Mesenteric fat pad (tissue), 1 donor: ENCODE measurements around the gene ARNT2. TPM values are rescaled to one million over a fixed set of nuclear protein-coding genes. Genes with fewer than 3 reads are reported as not detected.

ENCODE experiments used
- DNase-seq: peaks from one replicate; pipeline ENCODE4 v3.0.0-alpha.2; 2020; ENCODE audit warnings: low spot score
- total RNA-seq: library from RNA; stranded (reverse); fragmentation: NEBNext Ultra II Directional; extraction: Animal tissue kit (Norgen Biotek cat#: 25700); gene quantifications from one replicate; pipeline ENCODE4 v1.2.1, GENCODE V29; 2021
- donor health status: DM: yes; HTN: yes; CAD: no.

ARNT2 gene
- total RNA-seq, 1 donor from 2014 or later: 1.8 TPM

DNA sequence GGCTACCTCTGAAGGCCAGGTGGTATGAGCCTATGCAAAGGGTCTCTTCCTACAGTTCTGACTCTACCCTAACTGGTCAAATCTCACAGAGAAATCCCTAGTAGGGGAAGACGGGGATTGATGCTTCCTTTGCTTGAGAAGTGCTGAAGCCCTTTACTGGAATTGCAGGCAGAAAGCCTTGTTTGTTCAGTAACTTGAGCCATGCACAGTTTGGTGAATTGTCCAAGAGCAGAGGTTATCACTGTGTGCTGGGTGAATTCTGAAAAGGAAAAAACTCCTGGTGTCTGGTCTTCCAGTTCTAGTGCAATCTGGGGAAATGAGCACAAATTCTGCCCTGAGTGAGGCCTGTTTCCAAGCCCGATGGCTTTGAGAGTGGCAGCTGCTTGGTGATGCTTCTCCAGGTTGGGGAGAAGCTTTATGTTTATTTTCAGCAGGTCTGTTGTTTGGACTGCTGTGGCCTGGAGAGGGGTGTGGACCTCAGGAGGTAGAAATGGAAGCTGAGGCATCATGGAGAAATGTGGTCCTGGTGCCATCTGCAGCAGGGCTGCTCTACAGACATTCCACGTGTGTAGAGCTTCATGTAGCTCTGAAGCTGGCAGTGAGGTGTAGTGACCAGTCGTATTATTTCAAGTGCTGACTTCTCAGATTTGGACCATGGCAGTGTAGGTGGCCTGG, 60.9 kb downstream of the ARNT2 start:
- no peak for DNase-seq

DNA sequence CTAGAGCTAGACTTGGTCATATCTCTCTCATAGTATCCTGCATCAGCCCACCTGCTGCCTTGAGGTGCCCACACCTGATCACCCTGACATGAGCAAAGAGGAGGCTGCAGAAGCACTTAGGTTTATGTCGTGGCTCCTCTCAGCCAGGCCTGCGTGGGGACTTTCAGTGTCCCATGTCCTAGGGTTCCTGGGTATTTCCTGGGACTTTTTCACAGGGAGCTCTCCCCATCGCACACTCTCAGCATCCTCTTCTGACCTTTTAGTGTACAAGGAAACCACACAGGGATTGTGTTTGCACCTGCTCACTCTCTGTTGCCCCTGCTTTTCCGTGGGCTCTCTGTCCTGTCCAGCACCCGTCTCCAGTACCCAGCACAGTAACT, 61.4 kb downstream of the ARNT2 start:
- no peak for DNase-seq

DNA sequence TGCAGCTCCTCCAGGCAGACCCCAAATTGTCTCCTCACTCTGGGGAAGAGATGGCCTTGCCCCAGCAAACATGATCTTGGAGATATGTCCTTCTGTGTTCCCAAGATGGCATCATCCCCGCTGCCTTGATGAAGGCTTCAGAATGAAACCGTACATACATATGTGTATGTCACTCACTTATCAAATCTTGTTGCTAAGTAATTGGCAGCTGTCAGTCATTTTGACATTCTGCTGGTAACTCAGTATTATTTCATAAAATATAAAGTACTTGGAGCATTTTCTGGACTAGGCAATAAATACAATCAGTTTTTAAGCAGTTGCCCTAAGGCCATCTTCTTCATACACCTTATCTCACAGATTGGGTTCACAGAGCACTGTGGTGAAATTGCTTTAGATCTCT, 62.4 kb downstream of the ARNT2 start:
- no peak for DNase-seq

- no peak for DNase-seq
Observed at GRCh38 chr15:80467311-80467714, 63.1 kb downstream of the ARNT2 start.

- DNase-seq: no peak
Observed at GRCh38 chr15:80468796-80469195, 64.6 kb downstream of the ARNT2 start.

DNA sequence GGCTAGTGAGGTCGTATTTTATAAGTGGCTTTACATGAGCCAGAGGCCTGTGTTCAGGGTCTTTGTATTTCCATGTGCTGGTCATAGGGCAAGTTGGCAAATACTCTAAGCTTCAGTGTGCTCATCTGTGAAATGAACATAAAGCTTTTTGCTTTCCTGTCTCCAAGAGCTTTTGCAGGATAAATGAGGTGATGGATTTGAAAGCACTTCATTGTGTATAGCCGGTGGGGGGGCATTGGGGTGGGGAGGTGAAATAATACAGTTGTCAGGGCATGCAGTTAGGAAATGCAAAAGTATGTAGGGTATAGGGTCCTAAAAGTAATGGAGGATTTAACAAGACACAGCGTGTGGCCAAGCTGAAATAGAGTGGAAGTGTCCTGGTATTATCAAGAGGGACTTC, 67.7 kb downstream of the ARNT2 start:
- DNase-seq: no peak

GRCh38 chr15:80473286-80474223, 69.4 kb downstream of the ARNT2 start:
- DNase-seq: no peak

DNA sequence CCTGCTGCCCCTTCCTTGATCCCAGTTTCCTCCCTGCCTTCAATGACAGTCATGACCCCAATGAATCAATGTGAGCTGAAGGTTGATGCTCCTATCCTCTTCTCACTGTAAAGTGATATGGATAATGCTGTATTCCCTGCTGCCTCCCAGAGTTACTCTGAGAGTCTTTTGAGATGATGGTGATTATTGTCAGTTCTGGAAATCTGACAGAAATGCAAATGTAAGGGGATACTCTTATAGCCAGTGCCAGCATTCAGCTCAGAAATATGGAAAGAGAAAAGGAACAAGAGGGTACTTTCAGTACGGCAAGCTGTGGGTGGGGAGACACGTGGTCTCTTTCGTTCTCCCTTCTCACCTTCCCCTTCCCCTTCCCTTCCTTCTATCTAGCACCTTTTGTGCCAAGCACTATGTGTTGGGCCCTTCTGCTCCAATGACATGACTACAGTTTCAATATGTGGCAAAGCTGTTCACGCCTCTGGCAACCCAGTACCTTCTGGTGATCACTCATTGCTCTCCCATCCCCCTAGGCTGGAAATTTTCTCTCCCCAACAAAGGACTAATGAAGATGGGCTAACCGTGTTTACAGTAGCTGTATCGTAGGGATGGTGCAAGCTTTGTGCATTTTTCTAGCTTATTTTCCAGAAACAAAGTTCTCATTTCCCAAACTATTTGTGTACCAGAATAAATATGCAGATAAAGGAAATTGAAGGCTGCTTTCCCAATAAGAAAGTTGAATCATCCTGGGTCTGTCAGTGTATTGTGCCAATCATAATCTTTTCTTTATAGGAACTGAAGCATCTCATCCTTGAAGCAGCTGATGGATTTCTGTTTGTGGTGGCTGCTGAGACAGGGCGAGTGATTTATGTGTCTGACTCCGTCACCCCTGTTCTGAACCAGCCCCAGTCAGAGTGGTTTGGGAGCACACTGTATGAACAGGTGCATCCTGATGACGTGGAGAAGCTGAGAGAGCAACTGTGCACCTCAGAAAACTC, 70.3 kb downstream of the ARNT2 start:
- no peak for DNase-seq

DNA sequence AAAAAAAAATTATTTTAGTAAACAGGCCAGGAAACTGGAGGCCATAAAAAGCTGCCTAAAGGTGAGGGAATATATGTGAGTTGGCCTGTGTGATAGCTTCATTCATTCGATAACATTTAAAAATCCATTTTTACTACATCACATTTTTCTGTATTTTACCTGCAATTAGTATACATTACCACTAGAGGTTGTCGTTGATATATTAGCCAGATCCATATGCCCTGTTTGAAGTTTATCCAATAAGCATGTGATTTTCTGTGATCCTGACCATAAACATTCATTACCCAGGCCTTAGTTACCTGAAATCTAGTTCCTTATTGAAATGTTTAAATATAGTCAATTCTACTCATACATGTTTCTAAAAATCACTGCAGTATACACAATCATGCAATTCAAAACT, 71.4 kb downstream of the ARNT2 start:
- no peak for DNase-seq

DNA sequence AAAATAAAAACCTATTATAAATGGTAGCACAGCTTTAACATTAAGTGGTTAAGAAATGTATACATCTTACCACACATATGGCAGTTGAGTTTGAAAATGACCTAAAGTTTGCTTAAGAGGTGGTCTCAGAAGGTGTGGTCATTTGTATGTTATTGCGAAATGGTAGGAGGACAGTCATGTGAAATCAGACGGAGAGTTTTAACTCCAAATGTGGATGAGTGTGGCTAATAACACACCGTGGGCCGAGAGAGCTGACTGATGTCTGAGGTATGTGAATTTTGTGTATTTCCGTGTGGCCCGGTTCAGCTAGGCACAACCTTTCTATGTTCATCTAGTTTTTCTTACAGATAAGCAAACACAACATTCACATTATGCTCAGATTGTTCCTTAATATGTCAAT, 71.9 kb downstream of the ARNT2 start:
- DNase-seq: no peak

DNA sequence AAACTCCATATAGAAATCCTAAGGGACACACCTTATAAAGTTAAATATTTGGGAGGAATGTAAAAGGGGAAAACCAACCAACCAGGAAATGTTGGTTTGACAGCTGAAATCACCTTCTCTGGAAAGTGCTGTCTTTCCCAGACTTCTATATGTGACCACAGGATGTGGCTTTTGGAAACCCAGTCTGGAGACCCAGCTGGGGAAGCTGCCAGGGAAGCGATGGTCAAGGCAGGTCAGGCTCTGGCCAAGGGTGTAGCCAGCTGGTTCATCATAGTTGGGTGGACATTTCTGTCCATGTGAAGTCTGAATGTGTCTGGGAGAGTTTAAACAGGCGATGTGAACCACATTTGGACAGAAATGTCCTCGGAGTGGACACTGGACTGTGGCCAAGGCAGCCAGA, 73.9 kb downstream of the ARNT2 start:
- DNase-seq: no peak

GRCh38 chr15:80479191-80479590, 75.0 kb downstream of the ARNT2 start:
- no peak for DNase-seq

DNA sequence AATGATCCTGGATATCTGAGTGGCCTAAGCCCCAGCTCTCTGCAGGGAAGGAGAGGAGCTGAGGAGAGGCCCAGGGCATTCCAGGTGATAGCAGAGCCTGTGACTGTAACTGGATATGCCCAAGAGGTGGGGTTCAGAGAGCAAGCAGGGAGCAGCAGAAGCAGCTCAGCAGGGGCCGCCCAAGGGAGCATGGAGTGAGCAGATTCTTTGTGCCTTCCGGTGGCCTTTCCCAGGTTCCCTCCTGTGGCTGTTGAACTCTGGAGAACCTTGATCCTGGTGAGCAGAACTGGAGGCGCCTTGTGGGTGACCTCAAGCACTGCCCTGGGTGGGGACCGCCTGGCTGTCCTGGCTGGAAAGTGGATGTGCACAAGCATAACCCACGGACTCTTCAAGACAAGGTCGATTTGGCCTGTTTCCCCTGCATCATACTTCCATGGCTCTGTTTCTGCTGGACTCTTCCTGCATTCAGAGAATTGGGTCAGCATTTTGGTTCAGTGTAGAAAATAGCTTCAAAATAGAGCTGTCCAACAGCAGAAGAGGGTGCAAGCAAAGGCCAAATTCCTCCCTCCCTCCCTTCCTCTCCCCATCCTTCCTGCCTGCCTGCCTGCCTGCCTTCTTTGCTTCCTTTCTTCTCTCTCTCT, 76.1 kb downstream of the ARNT2 start:
- DNase-seq: no peak

DNA sequence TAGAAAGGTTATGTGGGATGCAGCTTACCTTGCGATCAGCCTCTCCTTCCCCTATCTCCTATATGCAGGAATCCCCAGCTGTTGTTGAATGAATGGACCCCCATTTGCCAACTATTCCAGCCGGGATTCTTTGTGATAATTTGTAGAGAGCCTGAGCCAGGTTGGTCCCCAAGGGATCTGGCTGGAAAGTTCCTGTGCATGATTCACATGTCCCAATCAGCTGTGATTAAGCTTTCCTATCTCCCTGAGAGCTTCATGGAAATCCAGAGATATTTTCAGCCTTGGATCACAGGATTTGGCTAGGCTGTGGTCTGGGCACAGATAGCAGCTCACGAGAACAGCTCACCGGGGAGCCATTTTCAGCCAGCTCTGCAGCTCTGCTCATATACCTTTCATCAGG, 76.7 kb downstream of the ARNT2 start:
- no peak for DNase-seq

DNA sequence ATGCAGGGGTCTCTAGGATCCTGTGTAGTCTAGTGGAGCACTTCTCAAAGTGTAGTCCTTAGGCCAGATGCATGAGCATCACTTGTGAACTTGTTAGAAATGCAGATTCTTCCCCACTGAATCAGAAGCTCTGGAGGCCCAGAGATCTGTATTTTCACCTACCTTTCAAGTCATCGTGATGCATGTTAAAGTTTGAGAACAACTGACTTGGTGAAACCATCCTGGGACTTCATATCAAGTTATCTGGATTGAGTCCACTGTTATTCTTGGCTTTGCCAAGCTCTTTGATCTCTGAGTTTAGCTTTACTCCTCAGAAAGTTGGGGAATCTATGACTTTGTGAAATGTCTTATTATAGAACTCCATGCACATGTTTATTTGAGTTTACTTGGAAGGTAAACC, 78.5 kb downstream of the ARNT2 start:
- no peak for DNase-seq

- DNase-seq: no peak
Observed at GRCh38 chr15:80483725-80484161, 79.6 kb downstream of the ARNT2 start.

DNA sequence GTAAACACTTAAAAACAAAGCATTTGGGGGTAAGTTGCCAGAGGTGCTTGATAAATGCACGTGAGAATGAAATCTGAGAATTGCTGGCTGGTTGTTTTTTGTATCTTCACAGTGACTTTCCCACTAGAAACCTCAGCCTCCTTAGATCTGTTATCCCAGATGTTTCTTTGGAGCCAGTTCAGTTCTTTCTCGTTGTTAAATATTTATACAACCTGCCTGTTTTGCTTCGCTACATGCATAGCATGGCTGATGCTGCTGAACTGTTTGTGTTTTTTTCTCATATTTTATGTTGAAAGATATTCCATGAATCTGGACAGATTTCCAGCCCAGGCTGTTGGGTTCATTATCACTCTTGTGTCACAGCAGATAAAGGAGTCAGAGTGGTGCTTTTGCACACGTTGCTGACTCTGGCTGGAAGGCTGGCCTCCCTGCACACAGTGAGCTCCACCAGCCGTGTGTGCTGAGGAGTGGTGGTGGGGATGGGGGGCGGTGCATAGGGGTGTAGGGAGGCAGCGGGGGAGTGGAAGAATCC, 80.2 kb downstream of the ARNT2 start:
- no peak for DNase-seq

- DNase-seq: no peak
Observed at GRCh38 chr15:80485370-80486164, 81.4 kb downstream of the ARNT2 start.

DNA sequence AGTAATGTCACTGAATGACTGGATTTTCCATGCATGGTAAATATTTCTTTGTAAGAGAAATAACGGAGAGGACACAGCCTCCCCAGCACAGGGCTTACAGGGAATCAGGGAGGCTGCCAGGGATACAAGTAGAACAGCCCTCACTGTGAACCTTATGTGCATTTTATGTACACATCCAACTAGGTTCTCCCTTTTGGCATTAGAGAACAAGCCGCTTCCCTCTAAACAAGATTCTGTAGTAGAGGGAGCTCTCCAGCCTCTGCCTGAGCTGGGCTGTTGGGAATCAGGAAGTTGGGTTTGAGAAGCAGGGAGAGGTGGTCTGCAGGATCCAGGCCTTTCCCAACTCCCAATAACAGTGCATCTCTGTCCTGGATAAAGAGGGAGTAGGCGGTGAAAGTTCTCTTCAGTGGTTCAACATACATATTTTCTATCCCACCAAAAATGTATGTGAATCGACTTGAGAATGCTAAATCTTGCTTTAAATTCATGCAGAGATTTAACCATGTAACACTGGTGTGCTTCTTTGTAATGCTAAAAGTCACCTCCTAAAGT, 83.7 kb downstream of the ARNT2 start:
- DNase-seq: no peak
